Right renal pelvis (tissue), 4 donors: ENCODE results near the gene CECR2. TPM values are rescaled to one million over a fixed set of nuclear protein-coding genes. Genes with fewer than 3 reads are reported as not detected.

Experiments
- DNase-seq, 4 donors: peaks; one replicate each; pipeline ENCODE4 v3.0.0-alpha.2; 2013; ENCODE audit warnings: low read depth in 4 of 4, low spot score in 3 of 4, missing footprints in 1 of 4
- polyA plus RNA-seq, 4 donors: library from polyadenylated mRNA; unstranded; fragments of 120-200 nt; gene quantifications; one replicate each; pipeline ENCODE4 v1.2.1, GENCODE V29; 2013; ENCODE audit not compliant: insufficient read length in 4 of 4

CECR2 gene
- 10 to 100 TPM; 11.1 to 14.1 (median 11.7) TPM for polyA plus RNA-seq

DNA sequence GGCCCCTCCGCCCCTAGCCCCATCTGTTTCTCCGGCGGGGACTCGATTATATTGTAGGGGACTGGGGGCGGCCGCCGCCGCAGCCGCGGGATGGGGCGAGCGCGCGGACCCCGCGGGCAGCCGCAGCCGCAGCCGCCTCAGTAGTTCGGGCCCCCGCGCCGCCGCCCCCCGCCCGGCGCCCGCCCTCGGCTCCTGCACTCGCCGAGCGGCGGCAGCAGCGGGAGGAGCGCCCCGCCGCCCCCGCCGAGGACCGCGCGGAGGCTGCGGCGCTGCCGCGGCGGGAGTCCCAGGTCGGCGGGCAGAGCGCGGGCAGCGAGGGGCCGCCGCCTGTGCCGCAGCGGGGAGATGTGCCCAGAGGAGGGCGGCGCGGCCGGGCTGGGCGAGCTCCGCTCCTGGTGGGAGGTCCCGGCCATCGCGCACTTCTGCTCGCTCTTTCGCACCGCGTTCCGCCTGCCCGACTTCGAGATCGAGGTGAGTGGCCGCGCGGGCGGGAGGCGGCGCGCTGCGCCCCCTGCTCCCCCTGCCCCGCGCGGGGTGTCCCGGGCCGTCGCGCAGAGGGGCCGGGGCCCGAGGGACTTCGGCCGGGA lies at the start of gene CECR2:
Gene CECR2 (plus strand): TSS at position 22 of the 587 bp plus-strand sequence. CDS start 324 bp downstream, at position 346.
- peak in 1 of 4 donors; percentile 42 for DNase-seq

DNA sequence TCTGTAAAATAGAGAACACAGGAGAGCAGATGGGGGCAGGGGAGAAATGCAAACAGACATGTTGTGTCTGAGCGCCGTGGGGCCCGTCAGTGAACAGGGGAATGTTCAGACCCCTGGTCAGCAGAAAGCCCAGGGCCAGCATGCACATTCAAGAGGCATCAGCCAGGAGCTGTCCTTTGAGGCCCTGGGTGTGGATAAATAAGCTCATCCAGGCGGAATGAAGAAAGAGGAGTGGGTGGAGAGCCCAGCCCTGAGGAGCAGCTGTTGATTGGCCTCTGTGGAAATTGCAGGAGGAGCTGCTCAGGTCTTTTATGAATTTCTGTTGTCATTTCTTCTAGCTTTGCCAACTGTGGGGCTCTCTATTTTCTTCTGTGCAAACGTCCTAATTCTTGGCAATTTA lies 49.7 kb upstream of the CECR2 start:
- no peak for DNase-seq

DNA sequence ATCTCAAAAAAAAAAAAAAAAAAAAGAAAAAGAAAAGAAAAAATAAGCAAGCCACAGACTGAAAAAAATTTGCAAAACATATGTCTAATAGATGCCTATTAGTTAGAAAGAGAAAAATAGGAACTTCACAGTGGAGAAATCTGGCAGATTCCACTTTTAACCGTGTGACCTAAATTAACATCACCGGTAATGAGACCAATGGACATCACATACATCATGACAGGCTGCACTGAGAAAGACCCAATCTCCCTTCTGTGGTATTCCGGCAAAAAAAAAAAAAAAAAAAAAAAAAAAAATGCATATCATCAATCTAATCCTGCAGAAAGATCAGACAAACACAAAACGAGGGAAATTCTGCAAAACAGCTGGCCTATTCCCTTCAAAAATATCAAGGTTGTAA lies 46.7 kb upstream of the CECR2 start:
- DNase-seq = no peak

DNA sequence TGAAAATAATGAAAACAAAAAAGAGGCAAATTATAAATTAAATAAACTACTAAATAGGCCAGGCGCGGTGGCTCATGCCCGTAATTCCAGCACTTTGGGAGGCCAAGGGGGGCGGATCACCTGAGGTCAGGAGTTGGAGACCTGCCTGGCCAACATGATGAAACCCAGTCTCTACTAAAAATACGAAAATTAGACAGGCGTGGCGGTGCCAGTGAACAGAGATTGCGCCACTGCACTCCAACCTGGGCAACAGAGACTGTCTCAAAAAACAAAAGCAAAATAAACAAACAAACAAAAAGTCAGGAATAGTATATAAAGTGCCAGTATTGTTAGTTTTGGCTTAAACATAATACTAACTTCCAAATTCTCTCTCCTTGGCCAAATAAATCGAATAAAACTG lies 37.6 kb upstream of the CECR2 start:
- DNase-seq = no peak

DNA sequence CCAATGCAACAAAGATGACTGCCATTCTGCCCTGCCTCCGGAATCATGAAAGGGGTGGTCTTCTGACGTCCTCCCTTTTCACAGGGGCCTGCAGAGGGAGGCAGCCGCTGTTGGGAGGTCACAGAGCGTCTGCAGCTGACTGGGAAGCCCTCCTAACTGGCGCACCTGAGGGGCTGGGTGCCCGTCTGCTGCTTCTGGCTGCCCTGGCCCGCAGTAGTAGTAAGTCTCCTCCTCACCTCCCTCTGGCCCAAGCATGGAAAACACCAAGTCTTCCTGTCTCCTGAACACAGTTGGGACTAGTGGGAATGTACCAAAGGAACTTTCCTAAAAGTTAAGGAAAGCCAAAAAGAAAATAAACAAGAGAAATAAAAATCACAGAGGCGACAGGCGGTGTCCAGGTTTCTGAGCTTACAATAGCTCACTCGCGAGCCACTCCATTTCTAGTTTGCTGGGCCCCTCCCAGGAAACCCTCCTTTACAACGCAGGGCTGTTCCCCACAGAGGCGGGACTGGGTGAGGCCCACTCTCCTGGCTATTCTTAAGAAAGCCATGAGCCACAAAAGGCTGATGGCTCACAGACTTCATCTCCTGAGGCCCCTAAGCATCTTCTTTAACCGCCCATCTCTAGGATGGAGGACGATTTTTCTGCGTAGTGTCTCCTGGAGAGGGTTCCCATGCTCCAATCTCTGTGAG lies 37.0 kb upstream of the CECR2 start:
- DNase-seq = no peak

DNA sequence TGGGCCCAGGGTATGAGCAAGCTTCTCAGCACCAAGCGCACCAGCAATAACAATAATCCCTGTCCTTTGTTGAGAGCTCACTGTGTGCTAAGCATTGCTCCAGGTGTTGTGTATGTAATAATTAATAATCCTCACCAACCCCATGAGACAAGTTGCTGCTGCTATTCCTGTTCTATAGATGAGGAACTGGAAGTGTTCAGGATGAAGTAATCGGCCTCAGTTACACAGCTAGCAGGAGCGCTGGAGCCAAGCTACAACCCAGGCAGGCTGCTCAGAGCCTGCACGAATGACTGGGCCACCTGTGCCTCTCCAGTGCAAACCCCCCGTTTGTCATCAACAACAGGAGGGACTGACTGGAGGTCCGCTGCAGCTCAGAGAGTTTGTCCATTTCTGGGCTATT lies 35.2 kb upstream of the CECR2 start:
- no peak for DNase-seq

DNA sequence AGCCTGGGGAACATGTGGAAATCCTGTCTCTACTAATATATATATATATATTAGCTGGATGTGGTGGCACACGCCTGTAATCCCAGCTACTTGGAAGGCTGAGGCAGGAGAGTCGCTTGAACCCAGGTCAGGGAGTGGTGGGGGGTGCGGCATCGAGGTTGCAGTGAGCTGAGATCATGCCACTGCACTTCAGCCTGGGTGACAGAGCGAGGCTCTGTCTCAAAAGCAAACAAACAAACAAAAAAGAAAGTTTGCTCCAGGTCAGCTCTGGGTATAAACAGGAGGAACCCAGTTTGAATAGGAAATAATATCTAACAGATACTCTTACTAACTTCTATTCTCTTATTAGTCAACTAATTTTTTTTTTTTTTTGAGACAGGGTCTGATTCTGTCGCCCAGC lies 34.3 kb upstream of the CECR2 start:
- DNase-seq = no peak

DNA sequence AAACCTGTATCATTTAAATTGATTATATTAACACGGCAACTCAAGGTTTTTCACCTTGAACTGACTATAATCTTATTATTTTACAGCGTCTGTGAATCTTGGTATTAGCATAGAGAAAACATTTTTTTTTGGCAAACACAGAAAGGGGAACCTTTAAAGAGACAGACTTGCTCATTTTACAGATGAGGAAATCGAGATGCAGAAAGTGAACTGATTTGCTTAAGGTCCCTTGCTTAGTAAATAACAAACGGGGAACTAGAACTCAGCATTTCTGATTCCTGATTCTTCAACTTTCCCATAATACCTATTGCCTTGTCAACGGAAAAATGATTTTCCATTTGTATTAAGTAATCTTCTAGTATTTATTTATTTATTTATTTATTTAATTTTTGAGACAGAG lies 33.2 kb upstream of the CECR2 start:
- no peak for DNase-seq

DNA sequence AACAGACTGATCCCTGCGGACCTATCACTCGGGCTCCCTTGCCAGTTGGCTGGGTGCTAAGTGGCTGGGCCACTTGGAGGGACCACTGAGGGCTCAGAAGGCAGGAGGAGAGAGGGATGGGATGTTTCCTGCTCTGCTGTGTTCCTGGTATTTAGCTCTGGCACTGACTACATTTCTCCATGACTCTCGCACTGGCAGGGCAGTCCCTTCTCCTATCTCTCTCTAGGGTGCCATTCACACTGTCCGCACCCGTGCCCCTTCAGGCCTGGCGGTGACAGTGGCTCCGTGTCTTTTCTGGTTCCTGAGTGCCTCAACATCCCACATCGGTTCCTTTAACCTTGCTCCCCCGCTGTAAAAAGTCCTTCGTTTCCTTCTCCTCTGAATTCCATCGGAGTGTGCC lies 31.6 kb upstream of the CECR2 start:
- no peak for DNase-seq

DNA sequence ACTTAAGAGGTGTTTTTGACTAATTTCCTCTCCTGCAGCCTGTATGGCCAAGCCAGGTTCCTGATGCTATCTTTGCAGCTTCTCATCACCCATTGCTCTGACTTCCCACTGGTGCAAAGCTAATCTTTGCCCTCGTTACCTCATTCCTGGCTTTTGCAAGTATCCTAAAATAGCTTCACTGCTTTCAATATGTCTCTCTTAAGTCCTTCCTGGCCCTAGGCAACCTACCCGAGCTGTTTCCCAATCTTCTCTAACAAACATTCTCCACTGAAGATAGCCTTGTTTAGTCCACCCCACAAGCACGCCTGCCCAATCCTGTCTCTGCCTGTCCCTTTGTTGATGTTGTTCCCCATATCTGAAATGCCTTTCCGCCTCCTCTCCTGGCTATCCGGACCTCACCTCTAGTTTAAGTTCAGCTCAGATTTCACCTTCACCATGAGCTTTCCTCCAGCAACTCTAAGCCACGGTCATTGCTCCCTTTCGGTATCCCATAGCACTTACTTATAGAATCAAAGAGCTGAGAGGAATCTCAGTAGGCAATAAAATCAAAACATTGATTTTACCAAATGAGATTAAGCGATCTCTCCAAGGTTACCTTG lies 30.1 kb upstream of the CECR2 start:
- no peak for DNase-seq

DNA sequence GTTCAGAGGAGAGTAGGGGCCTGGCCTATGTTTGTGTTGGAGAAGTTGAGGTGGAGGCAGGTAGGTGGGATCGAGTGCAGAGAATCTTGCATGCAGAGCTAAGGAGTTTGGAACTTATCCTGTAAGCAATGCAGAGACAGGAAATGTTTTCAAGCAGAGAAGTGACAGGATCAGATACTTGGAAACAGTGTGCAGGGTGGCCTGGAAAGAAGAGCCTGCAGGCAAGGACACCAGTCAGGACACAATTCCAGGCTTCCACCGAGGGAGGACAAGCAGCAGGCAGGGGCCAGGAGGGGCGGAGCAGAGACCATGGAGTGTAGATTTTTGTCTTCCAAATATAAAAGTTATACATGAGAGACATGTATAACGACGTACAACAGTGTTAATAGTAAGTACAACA lies 26.9 kb upstream of the CECR2 start:
- DNase-seq = no peak

DNA sequence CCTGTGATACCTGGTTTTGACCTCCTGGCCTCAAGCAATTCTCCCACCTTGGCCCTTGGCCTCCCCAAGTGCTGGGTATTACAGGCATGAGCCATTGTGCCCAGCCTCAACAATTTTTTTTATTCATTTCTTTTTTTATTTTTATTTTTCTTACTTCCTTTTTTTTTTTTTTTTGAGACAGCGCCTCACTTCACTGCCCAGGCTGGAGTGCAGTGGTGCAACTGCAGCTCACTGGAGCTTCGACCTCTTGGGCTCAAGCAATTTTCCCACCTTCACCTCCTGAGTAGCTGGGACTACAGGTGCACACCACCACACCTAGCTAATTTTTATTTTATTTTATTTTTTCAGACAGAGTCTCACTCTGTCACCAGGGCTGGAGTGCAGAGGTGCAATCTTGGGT lies 25.5 kb upstream of the CECR2 start:
- DNase-seq = no peak

DNA sequence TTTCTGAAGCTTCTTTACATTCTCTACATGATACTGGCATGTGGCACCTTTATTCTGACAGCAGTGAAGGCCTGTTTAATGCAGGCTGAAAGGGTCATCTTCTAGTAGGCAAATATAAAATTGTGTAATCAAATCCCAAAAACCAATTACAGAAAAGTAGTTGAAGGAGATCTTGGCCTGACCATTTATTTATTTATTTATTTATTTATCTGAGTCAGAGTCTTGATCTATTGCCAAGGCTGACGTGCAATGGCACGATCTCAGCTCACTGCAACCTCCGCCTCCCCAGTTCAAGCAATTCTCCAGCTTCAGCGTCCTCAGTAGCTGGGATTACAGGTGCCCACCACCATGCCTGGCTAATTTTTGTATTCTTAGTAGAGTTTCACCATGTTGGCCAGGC lies 22.7 kb upstream of the CECR2 start:
- DNase-seq = no peak

DNA sequence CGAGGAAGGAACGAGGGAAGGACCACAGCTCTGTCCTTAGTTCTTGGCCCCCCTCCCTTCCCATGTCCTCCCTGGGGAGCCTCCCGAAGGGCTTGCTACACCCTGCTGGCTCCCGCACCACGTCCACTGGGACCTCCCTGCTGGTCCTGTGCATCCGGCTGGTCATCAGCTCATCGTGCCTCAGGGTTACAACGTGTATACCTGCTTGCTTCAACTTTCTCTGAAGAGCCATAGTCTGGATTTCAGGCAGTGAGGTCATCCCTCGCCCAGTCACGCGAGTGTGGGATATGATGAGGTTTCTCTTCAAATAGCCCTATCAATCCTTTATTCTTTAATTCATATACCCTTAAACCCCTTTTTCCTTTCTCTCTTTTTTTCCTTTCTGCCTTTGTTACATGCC lies 21.5 kb upstream of the CECR2 start:
- no peak for DNase-seq

DNA sequence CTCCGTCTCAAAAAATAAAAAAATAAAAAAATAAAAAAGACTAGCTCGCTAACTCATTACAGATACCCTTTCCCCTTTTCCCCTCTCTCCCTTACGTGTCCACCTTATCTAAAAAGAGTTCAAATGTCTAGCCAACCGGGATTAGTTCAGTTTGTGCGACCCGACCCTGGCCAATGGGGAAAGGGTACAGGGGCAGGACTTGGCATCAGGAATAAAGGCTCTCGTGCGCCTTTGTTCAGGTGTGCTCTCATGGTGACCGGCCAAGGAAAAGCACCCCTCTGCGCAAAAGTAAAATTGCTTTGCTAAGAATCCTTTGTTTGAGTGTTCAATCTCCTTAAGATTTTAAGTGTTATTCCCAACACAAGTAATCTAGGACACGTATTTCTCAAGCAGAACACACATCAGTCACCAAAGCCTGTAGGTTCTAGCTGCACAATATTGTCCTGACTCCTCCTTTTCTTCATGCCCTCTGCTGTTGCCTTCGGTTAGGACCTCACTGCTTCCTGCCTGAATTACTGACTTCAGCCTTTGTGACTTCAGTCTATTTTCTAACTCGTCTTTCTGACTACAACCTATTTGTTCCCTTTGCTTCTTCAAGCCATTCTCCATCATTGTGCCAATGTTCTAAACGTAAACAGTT lies 20.7 kb upstream of the CECR2 start:
- DNase-seq = no peak

DNA sequence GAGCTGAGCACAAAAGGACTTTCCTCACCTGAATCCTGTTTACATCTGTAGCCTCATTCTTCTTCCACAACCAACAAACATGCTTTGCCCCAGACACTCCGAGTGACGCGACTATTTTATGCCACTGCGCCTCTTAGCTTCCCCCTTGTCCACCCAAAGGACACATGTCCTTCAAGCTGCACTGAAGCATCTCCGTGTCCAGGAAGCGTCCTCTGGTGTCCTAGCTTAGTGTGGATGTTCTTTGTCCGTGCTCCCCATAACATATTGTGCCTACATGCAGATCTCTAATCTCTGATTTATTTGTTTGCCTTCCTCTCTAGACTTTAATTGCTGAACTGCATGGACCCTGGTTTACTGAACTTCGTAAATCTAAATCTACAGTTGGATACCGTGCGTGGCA lies 20.1 kb upstream of the CECR2 start:
- no peak for DNase-seq

DNA sequence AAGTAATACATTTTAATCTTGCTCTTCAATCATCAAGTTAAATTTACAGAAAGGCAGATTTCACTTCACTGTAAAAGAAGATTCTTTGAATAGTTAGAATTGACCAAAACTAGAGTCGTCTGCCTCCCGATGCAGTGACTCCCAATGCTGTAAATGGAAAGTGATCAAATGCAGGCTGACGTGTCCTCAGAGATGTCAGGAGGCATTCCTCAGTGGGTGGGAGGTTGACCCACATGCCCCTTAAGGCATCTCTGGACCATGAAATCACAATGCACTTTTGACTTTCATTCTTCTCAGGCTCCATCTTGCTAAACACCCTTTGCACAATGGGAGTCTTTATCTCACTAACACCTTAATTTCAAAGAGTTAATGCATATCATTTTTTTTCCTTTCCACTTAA lies 19.0 kb upstream of the CECR2 start:
- DNase-seq = no peak

DNA sequence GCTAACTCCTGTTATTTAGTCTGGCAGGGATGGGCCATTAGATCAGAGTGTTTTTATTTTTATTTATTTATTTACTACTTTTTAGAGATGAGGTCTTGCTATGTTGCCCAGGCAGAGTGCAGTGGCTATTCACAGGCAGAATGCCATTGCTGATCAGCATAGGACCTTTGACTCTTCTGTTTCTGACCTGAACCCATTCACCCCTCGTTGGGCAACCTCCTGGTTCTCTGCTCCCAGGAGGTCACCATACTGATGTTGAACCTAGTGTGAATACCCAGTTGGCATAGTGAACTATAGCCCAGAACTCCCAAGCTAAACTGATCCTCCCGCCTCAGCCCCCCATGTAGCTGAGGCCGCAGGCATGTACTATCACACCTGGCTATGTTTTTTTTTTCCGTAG lies 16.5 kb upstream of the CECR2 start:
- no peak for DNase-seq

DNA sequence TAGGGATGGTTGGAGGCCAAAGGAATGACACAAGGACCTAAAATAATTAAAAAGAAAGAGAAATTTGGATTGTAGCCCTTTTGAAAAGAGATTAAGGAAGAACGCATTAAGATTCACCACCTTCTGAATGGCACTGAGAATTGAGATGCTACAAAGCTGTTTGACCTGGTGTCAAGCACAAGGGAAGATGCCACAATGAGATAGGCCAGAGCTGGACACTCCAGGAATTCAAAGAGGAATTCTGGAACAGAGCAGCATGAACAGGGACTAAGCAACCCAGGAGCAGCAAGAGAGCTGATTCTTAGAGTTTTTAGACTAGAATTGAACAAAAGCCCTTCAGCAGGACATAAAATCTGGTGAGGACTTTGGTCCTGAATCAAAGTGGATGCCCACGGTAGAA lies 11.6 kb upstream of the CECR2 start:
- DNase-seq = no peak

DNA sequence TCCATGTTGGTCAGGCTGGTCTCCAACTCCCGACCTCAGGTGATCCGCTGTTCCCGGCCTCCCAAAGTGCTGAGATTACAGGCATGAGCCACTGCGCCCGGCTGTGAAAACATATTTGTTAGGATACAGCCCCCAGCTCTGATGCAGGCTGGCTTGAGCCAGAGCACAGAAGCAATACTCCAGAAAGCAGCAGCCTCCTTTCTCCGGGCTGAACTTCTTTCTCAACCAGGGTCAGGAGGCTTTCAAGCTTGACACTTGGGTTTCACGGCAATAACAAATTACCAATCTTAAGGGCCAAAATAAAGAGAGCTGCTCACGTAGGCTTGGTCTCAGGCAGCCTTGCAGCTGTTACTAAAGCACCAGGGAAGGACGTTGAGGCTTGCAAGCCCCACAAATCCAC lies 10.8 kb upstream of the CECR2 start:
- no peak for DNase-seq

DNA sequence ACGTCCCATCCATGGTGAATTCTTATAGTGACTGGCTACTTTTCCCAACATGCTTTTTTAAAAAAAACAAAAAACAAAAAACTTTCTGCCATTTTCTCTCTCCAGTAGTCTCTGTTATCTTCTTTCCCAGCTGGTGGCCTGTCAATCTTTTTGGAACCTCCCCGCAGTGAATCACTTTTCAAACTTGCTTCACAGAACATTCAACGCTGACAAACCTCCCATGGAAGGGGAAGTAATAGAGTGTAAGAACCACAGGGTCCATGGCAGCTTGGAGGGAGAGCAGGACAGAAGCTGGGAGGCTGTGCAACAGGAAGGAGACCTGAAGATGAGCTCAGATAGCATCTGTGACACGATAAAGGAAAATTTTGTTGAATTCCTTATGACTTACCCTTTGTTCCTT lies 9.8 kb upstream of the CECR2 start:
- DNase-seq = no peak

DNA sequence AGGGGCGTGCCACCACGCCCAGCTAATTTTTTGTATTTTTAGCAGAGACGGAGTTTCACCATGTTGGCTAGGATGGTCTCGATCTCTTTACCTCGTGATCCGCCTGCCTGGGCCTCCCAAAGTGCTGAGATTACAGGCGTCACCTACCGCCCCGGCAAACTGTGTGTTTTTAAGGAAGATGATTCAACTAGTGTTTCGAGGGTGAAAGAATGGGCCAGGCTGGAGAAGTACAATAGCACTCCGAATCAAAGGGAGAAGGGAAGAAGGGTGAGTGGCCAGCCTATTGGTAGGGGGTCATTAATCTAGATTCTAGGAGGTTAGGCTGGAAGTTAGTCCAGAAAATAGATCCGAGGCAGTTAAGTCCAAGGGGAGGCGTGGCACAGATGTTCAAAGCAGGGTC lies 2.9 kb upstream of the CECR2 start:
- DNase-seq = no peak
